ENCODE results near the gene SLC6A4. TPM values are rescaled to one million over a fixed set of nuclear protein-coding genes. Genes with fewer than 3 reads are reported as not detected.
"Not testable (repeated sequence)": the region's sequence is repeated elsewhere in the genome, so short reads cannot be mapped to it uniquely, and the experiment has no call there.

SLC6A4 gene
- total RNA-seq, 2 donors from 2014 or later, result 0.05 TPM; not detected in 1

DNA sequence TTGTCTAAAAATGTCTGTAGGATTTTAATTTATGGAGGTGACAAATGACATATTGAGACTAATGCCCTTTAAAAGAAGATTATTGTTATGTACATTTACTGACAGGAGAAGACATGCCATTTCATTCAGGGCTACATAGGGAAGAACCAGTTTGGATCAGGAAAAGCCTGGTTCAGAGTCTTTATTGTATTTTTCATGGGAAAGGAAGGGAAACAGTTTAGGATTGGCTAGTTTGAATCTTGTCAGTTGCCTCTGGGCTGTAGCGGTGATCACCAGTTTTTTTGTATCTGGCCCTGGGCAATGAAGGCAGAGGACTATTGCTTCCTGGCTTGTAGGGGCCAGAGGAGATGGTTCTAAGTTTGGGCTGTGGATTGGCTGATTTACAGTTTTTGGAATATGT is 87.1 kb downstream of the SLC6A4 start:
- ATAC-seq (replicated peaks in 1 of 2), result no peak
- peaks cover 0 to 12% of the 10 kb centered on the region in 2 donors for H3K36me3 Mint-ChIP-seq (ENCODE audit: insufficient read depth in 2 of 2)
- DNase-seq, result no peak
- no peaks in the 10 kb centered on the region for H3K27me3 Mint-ChIP-seq (ENCODE audit: low read depth)
- H3K9me3 Mint-ChIP-seq, result no peaks in the 10 kb centered on the region
- H3K27ac Mint-ChIP-seq, result peak overlapping the region; percentile 60
- no peak overlapping the region for H3K4me3 Mint-ChIP-seq
- peaks cover 29% of the 10 kb centered on the region for H3K4me1 Mint-ChIP-seq (ENCODE audit: low read depth)

DNA sequence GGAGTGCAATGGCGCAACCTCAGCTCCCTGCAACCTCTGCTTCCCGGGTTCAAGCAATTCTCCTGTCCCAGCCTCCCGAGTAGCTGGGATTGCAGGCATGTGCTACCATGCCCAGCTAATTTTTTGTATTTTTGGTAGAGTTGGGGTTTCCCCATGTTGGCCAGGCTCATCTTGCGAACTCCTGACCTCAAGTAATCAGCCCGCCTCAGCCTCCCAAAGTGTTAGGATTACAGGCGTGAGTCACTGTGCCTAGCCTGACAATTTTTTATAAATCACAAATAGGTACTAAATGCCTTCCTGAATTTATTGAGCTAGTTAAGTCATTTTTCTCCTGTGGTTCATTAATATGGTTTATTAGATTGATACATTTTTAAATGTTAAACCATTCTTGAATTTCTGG is 87.6 kb downstream of the SLC6A4 start:
- H3K27ac Mint-ChIP-seq, result peak overlapping the region; percentile 60
- H3K4me3 Mint-ChIP-seq; H3K9me3 Mint-ChIP-seq; H3K27me3 Mint-ChIP-seq (ENCODE audit: low read depth); H3K36me3 Mint-ChIP-seq (ENCODE audit: insufficient read depth in 2 of 2); DNase-seq; ATAC-seq (replicated peaks in 1 of 2): not testable (repeated sequence)
- peaks cover 23% of the 10 kb centered on the region for H3K4me1 Mint-ChIP-seq (ENCODE audit: low read depth)

Other genes starting within 250 kb of the SLC6A4 start
- gene NSRP1, start 118.9 kb downstream of the SLC6A4 start, total RNA-seq, result 10 to 100 TPM; 34.7 to 34.8 TPM
- 10 to 100 TPM; 49.5 to 63.9 TPM for gene BLMH, start 56.2 kb upstream of the SLC6A4 start, total RNA-seq
- gene TMIGD1, start 98.4 kb upstream of the SLC6A4 start, total RNA-seq, result not detected
- 10 to 100 TPM; 46.5 to 46.8 TPM for gene CPD, start 143.2 kb upstream of the SLC6A4 start, total RNA-seq
- gene GOSR1, start 241.7 kb upstream of the SLC6A4 start, total RNA-seq, result 10 to 100 TPM; 65.7 to 66.1 TPM